Mesenteric fat pad (tissue), 1 donor: ENCODE measurements around the gene CCDC136. TPM values are rescaled to one million over a fixed set of nuclear protein-coding genes. Genes with fewer than 3 reads are reported as not detected.

Experiments
- DNase-seq: peaks from one replicate; pipeline ENCODE4 v3.0.0-alpha.2; 2020; ENCODE audit warnings: low spot score
- total RNA-seq: library from RNA; stranded (reverse); fragmentation: NEBNext Ultra II Directional; extraction: Animal tissue kit (Norgen Biotek cat#: 25700); gene quantifications from one replicate; pipeline ENCODE4 v1.2.1, GENCODE V29; 2021
- donor health status: DM: yes; HTN: yes; CAD: no.

The CCDC136 gene
- total RNA-seq, 1 donor from 2014 or later, result 6.8 TPM

DNA sequence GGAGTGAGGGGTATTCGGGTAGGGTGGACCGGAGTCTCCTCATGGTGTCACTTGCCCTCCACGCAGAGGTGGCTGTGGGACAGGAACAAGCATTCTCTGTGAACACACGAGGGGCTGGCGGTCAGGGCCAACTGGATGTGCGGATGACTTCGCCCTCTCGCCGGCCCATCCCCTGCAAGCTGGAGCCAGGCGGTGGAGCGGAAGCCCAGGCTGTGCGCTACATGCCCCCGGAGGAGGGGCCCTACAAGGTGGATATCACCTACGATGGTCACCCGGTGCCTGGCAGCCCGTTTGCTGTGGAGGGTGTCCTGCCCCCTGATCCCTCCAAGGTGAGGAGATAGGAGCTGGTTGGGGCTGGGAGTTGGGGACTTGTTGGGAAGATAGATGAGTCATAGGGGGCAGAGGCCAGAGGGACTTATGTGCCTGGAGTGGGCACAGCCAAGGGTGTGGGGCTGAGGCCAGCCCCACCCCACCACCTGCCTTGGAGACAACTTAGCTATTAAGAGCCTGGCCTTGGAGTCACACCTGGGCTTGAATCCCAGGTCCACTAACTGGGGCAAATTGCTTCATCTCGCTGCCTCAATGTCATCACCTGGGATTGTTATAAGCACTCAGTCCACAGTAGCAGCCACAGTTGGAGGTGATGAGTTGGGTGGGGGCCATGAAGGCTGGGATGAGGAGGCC is 52.3 kb downstream of the CCDC136 start:
- DNase-seq, result no peak

DNA sequence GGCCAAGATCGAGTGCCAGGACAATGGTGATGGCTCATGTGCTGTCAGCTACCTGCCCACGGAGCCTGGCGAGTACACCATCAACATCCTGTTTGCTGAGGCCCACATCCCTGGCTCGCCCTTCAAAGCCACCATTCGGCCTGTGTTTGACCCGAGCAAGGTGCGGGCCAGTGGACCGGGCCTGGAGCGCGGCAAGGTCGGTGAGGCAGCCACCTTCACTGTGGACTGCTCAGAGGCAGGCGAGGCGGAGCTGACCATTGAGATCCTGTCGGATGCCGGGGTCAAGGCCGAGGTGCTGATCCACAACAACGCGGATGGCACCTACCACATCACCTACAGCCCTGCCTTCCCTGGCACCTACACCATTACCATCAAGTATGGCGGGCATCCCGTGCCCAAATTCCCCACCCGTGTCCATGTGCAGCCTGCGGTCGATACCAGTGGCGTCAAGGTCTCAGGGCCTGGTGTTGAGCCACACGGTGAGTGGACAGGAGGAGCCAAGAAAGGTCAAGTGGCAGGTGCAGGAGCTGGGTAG is 53.1 kb downstream of the CCDC136 start:
- no peak for DNase-seq

DNA sequence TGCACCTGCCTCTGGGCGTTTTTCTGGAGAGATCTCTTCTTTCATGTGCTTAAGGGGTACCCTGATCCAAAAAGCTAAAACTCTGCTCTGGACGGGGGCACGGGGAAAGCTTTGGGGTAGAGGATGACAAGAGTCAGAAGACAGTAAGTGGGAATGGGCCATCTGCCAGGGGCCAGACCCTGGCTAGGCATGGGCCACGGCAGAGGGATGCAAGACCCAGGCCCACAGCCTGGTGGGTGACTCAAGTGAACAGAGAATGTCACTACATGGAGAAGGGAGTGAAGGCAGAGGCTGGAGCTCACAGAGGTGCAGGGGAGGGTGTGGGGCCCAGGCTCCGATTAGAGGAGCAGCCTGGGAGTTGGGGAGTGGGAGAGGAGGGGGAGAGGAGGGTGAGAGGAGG is 53.7 kb downstream of the CCDC136 start:
- DNase-seq, result no peak

DNA sequence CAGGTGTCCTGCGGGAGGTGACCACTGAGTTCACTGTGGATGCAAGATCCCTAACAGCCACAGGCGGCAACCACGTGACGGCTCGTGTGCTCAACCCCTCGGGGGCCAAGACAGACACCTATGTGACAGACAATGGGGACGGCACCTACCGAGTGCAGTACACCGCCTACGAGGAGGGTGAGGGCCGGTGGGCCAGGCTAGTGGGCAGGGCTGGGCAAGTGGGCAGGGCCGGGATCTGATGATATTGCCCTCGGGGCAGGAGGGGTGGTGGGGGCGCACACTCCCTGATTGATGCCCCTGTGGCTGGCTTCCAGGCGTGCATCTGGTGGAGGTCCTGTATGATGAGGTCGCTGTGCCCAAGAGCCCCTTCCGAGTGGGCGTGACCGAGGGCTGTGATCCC is 54.2 kb downstream of the CCDC136 start:
- no peak for DNase-seq

DNA sequence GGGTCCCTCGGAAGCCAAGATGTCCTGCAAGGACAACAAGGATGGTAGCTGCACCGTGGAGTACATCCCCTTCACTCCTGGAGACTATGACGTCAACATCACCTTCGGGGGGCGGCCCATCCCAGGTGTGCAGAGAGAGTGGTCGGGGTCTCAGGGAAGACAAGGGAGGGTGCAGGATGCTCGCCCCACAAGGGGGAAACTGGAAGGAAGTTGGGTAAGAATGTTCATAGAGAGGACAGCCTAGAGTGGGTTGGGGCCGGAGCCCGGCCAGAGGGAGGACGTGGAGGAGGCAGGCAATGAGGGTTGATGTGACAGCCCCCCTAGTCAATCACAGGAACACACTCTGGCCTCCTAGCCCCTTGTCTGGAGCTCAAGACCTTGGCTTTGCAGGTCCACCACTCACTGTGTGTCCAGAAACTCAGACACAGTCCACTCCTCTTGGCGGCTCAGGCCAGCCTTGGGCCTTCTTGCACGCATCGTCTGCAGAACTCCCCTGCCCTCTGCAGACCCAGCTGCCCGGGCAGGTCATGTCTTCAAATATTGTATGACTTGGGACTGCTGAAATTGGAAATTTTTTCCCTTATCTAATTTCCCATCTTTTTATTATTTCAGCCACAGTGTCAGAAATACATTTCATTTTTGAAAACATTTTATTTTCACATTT is 55.1 kb downstream of the CCDC136 start:
- DNase-seq, result no peak

DNA sequence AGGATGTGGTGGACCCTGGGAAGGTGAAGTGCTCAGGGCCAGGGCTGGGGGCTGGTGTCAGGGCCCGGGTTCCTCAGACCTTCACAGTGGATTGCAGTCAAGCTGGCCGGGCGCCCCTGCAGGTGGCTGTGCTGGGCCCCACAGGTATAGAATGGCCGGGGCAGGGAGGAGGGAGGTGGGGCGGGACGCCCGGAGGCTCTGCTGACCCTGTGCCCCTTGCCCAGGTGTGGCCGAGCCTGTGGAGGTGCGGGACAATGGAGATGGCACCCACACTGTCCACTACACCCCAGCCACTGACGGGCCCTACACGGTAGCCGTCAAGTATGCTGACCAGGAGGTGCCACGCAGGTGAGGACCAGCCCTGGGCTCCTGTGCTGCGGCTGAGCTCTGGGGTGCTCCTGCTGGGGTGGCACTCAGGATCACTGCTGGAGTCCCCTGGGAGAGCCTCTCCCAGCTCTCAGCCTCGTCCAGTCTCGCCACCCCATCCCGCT is 56.0 kb downstream of the CCDC136 start:
- no peak for DNase-seq

DNA sequence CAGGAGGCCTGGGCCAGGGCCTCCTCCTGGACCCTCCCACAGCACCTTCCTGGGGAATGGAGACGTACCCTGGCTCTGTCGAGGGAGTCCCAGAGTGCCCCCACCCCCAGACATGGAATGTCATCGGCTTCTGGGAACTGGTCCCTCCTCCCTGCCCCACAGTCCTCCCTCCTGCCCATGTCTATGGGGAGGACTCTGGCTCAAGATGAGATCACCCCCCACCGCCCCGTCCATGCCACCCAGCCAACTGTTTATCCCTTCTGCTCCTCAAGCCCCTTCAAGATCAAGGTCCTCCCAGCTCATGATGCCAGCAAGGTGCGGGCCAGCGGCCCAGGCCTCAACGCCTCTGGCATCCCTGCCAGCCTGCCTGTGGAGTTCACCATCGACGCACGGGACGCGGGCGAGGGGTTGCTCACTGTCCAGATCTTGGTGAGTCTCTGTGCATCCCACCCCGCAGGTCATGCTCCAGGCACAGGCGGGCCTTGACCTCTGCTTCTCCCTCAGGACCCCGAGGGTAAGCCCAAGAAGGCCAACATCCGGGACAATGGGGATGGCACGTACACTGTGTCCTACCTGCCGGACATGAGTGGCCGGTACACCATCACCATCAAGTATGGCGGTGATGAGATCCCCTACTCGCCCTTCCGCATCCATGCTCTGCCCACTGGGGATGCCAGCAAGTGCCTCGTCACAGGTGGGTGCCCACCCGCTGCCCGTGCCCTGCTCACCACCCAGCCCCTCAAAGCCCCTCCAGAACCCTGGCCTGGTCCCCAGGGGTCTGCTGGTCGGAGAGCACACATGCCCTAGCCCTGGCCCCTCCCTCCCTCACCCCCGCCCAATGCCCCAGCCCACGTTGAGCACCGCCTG is 56.8 kb downstream of the CCDC136 start:
- DNase-seq, result no peak

DNA sequence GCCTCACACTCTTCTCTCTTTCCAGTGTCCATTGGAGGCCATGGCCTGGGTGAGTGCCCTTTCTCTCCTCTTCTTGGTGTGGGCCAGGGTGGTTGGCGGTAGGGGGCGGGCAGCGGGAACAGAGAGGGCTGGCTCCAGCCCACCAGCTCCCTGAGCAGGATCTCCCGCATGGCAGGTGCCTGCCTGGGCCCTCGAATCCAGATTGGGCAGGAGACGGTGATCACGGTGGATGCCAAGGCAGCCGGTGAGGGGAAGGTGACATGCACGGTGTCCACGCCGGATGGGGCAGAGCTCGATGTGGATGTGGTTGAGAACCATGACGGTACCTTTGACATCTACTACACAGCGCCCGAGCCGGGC is 57.4 kb downstream of the CCDC136 start:
- no peak for DNase-seq

DNA sequence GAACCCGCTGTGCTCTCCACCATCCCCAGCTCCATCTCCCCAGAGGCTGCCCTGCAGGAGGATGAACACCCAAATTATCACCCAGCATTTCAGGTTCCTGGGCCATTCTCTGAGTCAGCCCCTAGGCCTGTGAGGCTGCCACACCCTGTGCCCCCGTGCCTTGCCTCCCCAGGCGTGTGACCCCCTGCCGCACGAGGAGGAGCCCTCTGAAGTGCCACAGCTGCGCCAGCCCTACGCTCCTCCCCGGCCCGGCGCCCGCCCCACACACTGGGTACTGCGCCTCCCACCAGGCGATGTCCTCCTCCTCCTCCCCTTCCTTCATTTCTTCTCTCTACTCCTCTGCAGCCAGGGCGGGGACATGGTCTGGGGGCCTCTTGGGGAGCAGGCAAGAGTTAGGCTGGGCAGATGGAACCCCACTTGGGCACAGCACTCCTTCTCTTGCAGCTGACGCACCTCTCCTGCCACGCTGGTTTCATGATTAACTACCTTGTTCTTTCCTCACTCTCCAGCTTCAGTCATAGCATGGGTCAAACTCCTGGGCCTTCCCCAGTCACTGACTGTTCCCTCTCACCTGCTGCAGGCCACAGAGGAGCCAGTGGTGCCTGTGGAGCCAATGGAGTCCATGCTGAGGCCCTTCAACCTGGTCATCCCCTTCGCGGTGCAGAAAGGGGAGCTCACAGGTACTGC is 58.2 kb downstream of the CCDC136 start:
- no peak for DNase-seq

DNA sequence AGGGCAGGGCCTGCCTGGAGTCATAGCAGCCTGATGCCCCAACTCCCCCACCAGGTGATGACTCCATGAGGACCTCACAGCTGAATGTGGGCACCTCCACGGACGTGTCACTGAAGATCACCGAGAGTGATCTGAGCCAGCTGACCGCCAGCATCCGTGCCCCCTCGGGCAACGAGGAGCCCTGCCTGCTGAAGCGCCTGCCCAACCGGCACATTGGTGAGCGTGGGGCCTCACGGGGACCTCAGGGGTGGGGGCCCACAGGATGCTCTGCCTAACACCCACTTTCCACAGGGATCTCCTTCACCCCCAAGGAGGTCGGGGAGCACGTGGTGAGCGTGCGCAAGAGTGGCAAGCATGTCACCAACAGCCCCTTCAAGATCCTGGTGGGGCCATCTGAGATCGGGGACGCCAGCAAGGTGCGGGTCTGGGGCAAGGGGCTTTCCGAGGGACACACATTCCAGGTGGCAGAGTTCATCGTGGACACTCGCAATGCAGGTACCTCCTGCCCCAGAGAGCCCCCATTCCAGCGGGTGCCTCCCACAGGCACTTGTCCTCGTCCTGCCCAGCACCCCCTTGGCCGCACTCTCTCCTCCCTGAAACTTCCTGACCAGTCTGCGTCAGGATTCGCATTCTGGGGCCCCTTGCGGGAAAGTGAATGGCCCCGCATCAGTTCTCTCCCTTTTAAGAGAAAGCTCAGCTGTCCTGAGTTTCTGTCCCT is 60.9 kb downstream of the CCDC136 start:
- DNase-seq, result no peak

DNA sequence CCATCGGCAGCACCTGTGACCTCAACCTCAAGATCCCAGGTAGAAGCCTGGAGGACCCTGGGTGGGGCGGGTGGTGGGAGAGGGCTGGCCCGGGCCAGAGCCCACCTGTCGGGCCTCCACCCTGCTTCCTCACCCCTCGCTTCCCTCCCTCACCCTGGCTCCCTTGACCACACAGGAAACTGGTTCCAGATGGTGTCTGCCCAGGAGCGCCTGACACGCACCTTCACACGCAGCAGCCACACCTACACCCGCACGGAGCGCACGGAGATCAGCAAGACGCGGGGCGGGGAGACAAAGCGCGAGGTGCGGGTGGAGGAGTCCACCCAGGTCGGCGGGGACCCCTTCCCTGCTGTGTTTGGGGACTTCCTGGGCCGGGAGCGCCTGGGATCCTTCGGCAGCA is 62.0 kb downstream of the CCDC136 start:
- no peak for DNase-seq

DNA sequence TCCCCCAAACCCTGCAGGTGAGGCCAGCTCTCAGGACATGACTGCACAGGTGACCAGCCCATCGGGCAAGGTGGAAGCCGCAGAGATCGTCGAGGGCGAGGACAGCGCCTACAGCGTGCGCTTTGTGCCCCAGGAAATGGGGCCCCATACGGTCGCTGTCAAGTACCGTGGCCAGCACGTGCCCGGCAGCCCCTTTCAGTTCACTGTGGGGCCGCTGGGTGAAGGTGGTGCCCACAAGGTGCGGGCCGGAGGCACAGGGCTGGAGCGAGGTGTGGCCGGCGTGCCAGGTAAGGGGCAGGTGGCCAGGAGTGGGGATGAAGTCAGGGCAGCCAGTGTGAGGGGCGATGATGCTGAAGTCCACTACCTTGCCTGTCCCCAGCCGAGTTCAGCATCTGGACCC is 62.6 kb downstream of the CCDC136 start:
- no peak for DNase-seq

DNA sequence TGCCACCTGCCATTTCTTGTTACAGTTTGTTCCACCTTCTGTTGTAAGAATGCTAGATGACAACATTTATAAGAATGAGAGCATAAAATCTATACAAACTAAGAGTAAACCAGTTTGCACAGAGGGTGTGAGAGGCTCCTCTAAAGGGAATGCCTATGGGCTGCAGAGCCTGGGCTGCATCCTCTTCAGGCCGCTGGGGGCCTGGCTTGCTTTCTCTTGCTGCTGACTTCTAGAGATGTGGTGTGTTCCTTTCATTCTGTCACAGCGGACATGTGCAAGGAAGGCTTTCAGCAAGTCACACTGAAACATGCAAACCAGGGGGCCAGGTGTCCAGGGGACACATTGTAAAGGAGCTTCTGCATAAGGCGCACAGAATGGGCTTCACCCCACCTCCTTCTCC is 63.8 kb downstream of the CCDC136 start:
- DNase-seq, result no peak

DNA sequence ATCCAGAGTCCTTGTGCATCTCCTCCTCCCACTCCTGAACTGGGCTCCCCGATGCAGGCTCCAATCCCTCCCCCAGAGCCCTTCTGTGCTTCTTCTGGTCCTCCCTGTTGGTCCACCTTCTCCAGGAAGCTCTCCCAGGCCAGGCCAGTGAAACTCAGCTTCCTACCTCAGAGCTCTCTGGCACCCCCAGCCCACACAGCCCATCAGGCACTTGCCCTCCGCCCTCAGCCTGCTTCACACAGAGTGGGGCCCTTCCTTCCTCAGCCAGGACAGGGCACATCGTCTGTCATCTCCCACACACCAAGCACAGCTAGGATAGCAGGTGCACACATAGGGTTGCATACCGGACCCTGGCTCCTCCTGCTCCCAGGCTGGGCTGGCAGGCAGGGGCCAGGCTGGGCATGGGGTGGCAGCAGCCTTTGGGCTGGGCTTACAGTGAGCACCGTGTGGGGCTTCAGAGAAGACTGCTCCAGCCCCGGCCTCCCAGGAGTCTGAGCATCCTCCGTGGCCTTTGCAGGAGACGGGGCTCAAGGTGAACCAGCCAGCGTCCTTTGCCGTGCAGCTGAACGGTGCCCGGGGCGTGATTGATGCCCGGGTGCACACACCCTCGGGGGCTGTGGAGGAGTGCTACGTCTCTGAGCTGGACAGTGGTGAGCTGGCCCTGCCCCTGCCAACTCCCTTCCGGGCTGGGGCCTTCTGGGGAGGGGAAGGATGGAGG is 64.4 kb downstream of the CCDC136 start:
- no peak for DNase-seq

DNA sequence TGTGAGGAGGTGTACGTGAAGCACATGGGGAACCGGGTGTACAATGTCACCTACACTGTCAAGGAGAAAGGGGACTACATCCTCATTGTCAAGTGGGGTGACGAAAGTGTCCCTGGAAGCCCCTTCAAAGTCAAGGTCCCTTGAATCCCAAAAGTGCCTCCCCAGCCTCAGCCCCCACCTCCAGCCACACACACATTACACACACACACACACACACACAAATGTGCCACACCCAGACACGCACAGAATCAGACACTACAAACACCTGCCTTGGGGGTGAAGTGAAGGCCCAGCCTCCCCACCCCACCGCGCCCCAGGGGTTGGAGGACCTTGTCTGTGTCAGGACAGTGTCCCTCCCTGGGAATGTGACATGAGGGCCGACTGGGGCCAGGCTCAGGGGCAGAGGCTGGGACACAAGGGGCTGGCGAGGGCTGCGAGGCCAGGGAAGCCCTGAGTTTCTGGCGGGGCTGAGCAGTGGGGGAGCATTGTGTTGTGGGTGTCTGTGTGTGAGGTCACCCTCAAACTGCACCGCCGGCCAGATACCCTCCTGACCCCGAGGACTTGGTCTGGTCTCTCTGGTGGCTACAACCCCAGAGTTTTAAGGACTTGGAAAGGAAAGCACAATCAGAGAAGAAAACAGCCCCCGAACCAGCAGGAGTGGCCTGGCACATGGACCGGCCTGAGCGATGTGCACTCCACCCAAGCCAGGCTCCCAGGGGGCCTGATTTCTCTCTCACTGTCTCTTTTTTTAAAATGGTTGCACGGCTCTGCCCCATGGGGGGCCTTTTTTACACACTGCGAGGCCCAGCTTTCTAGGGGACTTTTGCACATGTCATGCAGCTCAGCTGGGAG is 66.8 kb downstream of the CCDC136 start:
- no peak for DNase-seq

DNA sequence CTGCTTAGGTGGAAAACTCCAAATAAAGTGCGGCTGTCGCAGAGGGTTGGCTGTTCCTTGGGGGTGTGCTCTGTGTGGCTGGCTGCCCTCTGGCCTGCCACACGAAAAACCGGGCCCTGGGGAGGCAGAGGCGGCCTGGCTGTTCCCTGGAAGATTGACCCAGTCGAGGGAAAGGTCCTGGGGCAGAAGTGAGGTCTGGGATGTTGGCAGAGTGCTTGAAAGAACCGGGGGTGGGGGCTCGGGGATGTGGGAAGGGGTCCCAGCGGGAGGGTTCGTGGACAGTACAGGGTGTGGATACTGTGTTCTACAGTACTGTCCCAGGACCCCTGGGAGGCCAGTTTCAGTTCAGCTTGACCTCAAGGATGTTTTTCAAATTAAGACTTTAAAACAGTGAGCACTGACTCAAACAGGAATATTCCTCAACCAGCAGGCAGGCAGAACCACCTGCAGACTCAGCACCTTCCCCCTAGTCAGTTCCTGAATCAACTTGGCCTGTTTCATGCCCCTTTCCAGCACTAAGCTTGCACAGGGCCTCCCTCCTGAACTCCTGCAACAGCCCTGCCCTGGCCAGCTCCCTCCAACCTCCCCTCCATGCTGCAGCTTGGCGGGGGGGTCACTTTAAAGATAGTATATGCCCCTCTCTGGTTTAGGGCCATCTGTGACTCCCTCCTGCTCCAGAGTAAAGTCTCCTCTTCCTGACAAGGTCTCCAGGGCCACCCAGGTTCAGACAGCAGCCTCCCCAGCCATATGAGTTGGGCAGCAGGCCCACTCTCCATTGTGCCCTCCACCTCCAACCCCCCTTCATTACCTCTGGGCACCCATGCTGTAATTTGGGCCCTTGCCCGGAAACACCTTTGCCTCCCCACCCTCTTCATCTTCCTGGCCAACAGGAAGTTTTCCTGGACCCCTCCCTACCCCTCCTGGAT is 67.7 kb downstream of the CCDC136 start:
- DNase-seq, result no peak

DNA sequence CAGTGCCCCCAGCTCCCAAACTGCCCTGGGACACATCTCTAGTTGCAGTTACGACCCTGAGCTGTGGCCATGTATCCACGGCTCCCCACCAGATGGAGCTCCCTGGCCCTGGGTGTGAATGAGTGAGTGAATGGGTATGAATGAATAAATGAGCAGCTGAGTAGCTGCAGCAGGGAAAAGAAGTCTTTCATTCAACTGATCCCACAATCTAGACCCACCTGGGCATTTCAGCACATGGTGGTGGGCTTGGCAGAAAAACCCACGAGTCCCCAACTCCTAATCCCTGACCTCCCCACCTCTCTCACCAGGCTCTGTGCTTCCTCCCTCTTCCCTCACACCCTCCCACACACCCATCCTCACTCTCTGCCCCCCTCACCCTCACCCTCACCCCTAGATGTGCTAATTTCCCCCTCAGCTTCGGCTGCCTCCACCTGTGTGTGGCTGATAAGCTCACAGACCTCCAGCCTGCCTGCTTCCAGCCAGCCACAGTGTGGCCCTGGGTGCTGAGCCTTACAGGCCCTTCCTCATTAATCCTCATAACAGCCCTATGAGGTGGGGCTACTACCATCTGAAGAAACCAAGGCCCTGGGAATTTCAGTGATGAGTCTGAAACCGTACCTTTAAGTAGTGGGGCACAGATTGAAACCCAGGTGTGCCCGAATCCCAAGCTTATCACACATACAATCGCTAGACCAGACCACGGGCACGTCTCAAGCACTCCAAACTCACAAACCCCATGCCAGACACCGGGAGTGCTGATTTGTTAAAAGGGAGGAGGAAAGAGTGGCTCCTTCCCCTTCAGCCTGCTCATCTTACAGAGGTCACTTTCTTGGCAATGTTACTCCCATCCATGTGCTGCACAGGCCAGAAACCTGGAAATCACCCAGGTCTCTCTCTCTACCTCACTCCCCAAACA is 68.6 kb downstream of the CCDC136 start:
- no peak for DNase-seq
